ENCODE data around the gene RAB18. TPM values are rescaled to one million over a fixed set of nuclear protein-coding genes. Genes with fewer than 3 reads are reported as not detected.

The RAB18 gene
- total RNA-seq, 4 donors from 2014 or later = 39.9 to 102 (median 66.4) TPM

GRCh38 chr10:27530477-27530876, 26.4 kb downstream of the RAB18 start:
- intact Hi-C loops (cut with DNase I; ENCODE audit: low total_unique reads) = no loop called here
- H3K4me3 ChIP-seq (ENCODE audit: low read depth, poor library complexity, severe bottlenecking) = no peak overlapping the region
- 61 to 79% methylated on average over 1 of the region's 1 CpG for WGBS, 2 donors
- no peak for TF ChIP-seq POLR2A (IDR thresholded peaks at IDR 0.05)
- TF ChIP-seq, protein P1, sequence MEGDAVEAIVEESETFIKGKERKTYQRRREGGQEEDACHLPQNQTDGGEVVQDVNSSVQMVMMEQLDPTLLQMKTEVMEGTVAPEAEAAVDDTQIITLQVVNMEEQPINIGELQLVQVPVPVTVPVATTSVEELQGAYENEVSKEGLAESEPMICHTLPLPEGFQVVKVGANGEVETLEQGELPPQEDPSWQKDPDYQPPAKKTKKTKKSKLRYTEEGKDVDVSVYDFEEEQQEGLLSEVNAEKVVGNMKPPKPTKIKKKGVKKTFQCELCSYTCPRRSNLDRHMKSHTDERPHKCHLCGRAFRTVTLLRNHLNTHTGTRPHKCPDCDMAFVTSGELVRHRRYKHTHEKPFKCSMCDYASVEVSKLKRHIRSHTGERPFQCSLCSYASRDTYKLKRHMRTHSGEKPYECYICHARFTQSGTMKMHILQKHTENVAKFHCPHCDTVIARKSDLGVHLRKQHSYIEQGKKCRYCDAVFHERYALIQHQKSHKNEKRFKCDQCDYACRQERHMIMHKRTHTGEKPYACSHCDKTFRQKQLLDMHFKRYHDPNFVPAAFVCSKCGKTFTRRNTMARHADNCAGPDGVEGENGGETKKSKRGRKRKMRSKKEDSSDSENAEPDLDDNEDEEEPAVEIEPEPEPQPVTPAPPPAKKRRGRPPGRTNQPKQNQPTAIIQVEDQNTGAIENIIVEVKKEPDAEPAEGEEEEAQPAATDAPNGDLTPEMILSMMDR (IDR thresholded peaks at IDR 0.05) = no peak
- DNase-seq (ENCODE audit: low spot score in 2 of 2) = no peak

- 91 to 98% methylated on average over 3 of the region's 3 CpGs for WGBS, 2 donors
- TF ChIP-seq POLR2A (IDR thresholded peaks at IDR 0.05) = no peak
- TF ChIP-seq, protein P1 (IDR thresholded peaks at IDR 0.05) = no peak
These were observed 27.3 kb downstream of the RAB18 start for GRCh38 chr10:27531336-27531847.

GRCh38 chr10:27534161-27534700, 30.1 kb downstream of the RAB18 start:
- WGBS, 2 donors = 83 to 97% methylated on average over 2 of the region's 2 CpGs
- TF ChIP-seq POLR2A (IDR thresholded peaks at IDR 0.05) = no peak
- TF ChIP-seq, protein P1 (IDR thresholded peaks at IDR 0.05) = no peak
- no peak overlapping the region for H3K4me3 ChIP-seq (ENCODE audit: low read depth, poor library complexity, severe bottlenecking)
- no peak for DNase-seq (ENCODE audit: low spot score in 2 of 2)
- intact Hi-C loops (cut with DNase I; ENCODE audit: low total_unique reads) = no loop called here

More at GRCh38 chr10:27531336-27531847, 27.3 kb downstream of the RAB18 start:
- H3K4me3 ChIP-seq (ENCODE audit: low read depth, poor library complexity, severe bottlenecking) = no peak overlapping the region
- intact Hi-C loops (cut with DNase I; ENCODE audit: low total_unique reads) = no loop called here
- no peak for DNase-seq (ENCODE audit: low spot score in 2 of 2)

GRCh38 chr10:27535317-27535716, 31.2 kb downstream of the RAB18 start:
- no peak overlapping the region for H3K4me3 ChIP-seq (ENCODE audit: low read depth, poor library complexity, severe bottlenecking)
- TF ChIP-seq, protein P1 (IDR thresholded peaks at IDR 0.05) = no peak
- intact Hi-C loops (cut with DNase I; ENCODE audit: low total_unique reads) = no loop called here
- WGBS, 2 donors = 98 to 99% methylated on average over 4 of the region's 4 CpGs
- no peak for DNase-seq (ENCODE audit: low spot score in 2 of 2)

DNA sequence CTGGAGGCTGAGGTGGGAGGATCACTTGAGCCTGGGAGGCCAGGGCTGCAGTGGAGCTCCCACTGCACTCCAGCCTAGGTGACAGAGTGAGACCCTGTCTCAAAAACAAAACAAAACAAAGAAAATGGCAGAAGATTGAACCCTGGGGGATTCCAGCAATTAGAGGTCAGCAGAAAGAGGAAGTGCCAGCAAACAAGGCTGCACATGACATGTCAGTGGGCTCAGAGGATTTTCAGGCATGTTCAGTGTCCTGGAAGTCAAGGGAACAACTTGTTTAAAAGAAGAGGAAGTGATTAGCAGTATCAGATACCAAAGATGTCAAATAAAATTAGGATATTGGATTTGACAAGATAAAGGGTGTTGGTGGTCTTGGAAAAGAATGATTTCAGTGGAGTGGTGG, 32.3 kb downstream of the RAB18 start:
- intact Hi-C loops (cut with DNase I; ENCODE audit: low total_unique reads) = no loop called here
- H3K4me3 ChIP-seq (ENCODE audit: low read depth, poor library complexity, severe bottlenecking) = no peak overlapping the region
- TF ChIP-seq, protein P1 (IDR thresholded peaks at IDR 0.05) = no peak
- no peak for TF ChIP-seq POLR2A (IDR thresholded peaks at IDR 0.05)
- no peak for DNase-seq (ENCODE audit: low spot score in 2 of 2)

- DNase-seq (ENCODE audit: low spot score in 2 of 2) = no peak
- 79 to 84% methylated on average over 3 of the region's 3 CpGs for WGBS, 2 donors
- TF ChIP-seq, protein P1 (IDR thresholded peaks at IDR 0.05) = no peak
- TF ChIP-seq POLR2A (IDR thresholded peaks at IDR 0.05) = no peak
- H3K4me3 ChIP-seq (ENCODE audit: low read depth, poor library complexity, severe bottlenecking) = no peak overlapping the region
- intact Hi-C loops (cut with DNase I; ENCODE audit: low total_unique reads) = no loop called here
These were observed 33.1 kb downstream of the RAB18 start for GRCh38 chr10:27537166-27537565.

Data from lower leg skin (tissue), 4 donors.